HG03060 (cell line): ENCODE results near the gene SPTBN4.
"Not testable (repeated sequence)": the region's sequence is repeated elsewhere in the genome, so short reads cannot be mapped to it uniquely, and the experiment has no call there.

Experiments used
- ATAC-seq: cut with Tn5 transposase; IDR thresholded peaks from one replicate; pipeline ENCODE4 v1.9.1; 2021; ENCODE audit warnings: low read depth, moderate number of reproducible peaks; ENCODE audit not compliant: unreplicated experiment

The SPTBN4 gene

DNA sequence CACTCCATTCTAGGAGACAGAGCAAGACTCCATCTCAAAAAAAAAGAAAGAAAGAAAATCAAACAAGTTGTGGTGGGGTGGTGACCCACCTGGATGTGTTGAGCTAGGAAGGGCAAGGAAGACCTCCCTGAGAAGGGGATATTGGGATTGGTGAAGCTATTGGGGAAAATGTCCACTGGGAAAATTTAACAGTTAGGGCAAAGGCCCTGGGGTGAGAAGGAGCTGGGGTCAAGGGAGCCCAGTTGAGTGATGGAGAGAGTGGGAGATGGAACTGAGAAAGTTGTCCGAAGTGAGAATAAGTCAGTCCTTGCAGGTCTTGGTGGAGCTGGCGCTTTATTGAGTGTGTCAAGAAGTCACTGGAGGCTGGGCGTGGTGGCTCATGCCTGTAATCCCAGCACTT lies 28.5 kb upstream of the SPTBN4 start:
- no peak for ATAC-seq

DNA sequence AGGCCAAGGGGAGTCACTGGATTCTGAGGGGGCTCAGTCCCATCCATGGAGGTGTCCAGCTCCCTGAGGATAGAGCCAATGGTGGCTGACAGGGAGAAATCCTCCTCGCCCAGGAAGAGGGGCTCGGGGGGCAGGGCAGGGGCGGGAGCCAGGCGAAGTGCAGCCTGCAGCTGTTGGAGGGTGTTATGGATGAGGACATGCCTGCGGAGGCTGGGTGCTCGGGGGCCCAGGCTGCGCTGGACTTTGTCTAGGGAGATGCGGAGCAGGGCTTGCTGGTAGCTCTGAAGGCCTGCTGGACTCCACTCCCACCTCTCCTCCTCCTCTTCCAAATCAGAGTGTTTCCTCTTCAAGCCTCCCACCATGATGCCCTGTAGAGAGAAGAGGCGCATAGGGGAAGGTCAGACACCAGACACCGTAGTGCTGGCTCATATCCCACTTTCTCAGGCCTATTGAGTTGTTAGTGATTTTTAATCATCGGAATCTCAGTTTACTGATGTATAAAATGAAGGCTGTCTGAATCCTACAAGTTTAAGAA lies 25.0 kb upstream of the SPTBN4 start:
- ATAC-seq, result no peak

DNA sequence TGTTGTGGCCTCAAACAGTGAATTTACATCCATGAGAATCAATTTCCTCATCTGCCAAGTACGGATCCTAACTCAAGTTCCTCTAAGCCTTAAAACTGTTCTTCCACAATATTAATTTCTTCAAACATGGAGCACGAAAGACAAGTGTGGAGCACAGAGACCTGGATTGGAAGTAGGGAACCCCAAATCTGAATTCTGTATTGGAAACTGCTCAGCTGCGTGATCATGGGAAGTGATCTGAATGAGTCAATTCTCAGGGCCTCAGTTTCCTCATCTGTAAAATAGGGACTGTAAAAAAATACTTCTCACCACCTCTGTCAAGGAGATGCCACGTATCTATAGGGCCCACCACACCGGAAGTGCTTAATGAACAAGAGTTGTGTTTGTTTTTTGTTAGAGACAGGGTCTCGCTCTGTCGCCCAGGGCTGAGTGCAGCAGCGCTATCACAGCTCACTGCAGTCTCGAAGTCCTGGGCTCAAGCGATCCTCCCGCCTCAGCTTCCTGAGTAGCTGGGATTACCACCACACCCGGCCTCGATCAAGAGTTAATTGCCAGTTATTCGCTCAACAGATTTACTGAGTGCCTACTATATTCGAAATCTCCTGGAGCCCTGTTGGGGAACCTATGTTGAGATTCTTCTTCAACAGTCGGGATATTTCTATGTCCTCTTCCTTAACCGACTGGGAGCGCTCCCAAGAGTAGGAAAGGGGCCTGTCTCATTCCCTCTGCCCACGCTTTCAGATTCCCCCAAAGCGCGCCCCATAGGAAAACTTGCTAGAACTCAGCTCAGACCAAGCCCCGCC lies 24.3 kb upstream of the SPTBN4 start:
- ATAC-seq, result no peak

GRCh38 chr19:40443131-40443999 lies 23.4 kb upstream of the SPTBN4 start:
- peak; percentile 77 for ATAC-seq

DNA sequence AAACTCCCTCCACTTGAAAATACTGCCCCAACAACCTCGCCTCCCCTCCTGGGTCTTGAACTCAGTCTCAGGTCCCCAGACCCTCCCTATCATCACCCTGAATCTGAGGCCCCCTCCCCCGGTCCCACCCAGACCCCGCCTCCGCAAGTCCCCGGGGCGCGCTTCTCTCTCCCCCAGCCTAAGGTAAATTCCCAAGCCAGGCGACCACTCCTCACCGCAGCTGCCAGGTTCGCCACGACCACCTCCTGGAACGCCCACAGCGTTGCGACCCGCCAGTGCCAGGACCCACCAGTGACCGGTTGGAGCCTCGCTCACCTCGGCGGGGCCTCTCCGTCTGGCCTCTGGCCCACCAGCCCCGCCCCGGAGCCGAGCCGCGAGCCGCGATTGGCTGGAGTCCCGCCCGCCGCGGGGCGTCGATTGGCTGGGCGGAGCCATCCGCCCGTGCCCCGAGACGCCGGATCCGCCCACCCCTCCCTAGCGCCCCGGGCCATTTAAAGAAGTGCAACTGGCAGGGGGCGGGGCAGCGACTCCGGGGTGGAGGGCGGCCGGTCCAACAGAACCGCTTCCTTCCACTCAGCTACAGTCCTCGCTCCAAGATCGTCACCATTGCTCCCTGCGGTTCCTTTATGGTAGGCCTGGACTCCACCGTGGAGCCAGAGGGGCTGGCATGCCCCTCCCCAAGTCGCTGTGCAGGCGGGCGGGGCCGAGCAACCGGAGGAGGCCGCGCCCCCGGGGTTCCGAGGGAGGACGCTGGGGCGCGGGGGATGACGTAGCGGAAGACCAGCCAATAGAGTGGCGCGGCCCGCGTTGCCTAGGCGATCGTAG lies 22.6 kb upstream of the SPTBN4 start, which contains the start of gene SERTAD3:
TSS of gene SERTAD3 (minus strand) at position 336 of the 825 bp plus-strand sequence. CDS start 2,255 bp downstream, outside the sequence.
- peak; percentile 44 for ATAC-seq

- ATAC-seq, result no peak
These were observed 21.9 kb upstream of the SPTBN4 start for GRCh38 chr19:40444825-40445312.

DNA sequence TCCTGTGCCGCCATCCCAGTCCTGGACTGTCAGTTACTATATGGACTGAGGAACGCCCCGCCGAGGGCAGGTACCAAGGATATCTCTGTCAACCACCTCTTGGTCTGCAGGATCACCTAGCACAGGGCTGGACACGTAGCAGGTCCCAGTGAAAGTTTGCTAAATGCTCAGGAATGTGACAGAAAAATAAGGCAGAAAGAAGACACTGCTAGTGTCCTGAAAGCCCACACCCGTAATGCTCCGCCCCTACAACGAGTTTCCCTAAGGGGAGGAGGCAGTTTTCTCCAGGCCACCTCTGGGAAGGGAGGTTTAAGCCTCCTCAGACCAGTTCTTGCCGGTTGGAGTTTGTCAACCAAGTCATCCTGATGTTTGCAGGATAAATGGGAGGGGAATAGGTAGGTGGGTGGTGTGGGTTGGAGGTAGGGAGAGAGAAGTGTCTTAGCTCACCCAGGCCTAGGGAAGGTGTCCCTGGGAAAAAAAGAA lies 21.0 kb upstream of the SPTBN4 start:
- ATAC-seq, result no peak

GRCh38 chr19:40446263-40446784 lies 20.5 kb upstream of the SPTBN4 start:
- ATAC-seq, result no peak

DNA sequence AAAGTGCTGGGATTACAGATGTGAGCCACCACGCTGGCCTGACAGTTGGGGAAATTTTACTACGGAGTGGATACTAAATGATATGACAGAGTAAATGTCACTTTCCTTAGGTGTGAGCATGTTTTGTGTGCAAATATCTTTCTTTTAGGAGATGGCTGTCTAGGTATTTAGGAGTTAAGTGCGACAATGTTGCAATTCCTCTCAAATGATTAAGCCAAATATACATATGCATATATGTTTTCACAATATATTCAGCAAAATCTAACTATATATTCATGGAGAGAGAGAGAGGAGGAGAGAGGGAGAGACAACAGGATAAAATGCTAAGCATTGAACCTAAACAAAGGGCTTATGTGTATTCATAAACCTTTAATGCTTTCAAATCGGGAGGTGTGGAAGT lies 17.3 kb upstream of the SPTBN4 start:
- no peak for ATAC-seq

- ATAC-seq, result no peak
These were observed 16.1 kb upstream of the SPTBN4 start for GRCh38 chr19:40450664-40451063.

- ATAC-seq, result no peak
These were observed 14.8 kb upstream of the SPTBN4 start for GRCh38 chr19:40452016-40452415.

- ATAC-seq, result no peak
These were observed 13.6 kb upstream of the SPTBN4 start for GRCh38 chr19:40453151-40453735.

- not testable (repeated sequence) for ATAC-seq
These were observed 12.9 kb upstream of the SPTBN4 start for GRCh38 chr19:40453943-40454342.

DNA sequence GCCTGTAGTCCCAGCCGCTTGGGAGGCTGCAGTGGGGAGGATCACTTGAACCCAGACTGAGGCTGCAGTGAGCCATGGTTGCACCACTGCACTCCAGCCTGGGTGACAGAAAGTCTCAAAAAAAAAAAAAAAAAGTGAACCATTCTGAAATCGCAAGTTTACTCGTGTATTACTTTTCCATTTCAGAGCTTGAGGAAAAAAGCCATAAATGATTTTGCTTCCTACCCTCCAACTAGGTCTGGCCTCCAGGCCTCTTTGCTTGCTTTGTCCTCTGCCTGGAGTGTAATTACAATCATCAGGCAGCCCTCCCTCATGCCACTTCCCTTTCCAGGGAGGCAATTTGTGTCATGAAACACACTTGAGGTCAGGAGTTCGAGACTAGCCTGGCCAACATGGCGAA lies 9.8 kb upstream of the SPTBN4 start:
- no peak for ATAC-seq

GRCh38 chr19:40457953-40458596 lies 8.7 kb upstream of the SPTBN4 start:
- ATAC-seq, result no peak

- ATAC-seq, result no peak
These were observed 8.2 kb upstream of the SPTBN4 start for GRCh38 chr19:40458597-40458974.

GRCh38 chr19:40460185-40460584 lies 6.6 kb upstream of the SPTBN4 start:
- ATAC-seq, result no peak

DNA sequence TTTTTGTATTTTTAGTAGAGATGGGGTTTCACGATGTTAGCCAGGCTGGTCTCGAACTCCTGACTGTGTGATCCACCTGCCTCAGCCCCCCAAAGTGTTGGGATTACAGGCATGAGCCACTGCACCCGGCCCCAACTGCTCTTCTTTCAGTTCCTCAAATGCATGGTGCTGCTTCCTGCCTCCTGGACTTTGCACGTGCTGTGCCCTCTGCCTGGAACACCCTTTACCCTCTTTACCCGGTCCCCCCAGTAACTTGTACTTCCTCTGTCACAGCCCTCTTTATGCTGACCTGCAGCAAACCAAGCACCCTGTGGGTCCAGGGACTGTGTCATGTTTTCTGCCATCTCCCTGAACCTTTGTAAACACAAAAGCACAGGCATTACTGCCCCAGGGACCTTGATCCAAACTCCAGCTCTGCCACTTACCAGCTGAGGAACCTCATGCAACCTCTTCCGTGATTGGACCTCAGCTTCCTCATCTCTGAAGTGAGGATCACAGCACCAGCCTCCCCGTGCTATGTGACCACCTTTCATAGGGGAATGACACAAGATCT lies 5.1 kb upstream of the SPTBN4 start:
- no peak for ATAC-seq

GRCh38 chr19:40463587-40464037 lies 3.2 kb upstream of the SPTBN4 start:
- ATAC-seq, result not testable (repeated sequence)
